Tibial nerve (tissue), 3 donors: ENCODE data around the gene GSTM2.
"Not testable (repeated sequence)": the region's sequence is repeated elsewhere in the genome, so short reads cannot be mapped to it uniquely, and the experiment has no call there.

ENCODE experiments used
- POLR2A ChIP-seq, 2 donors: fragments of 450-650 bp; IDR thresholded peaks; one replicate each; pipeline ENCODE4 v1.6.1; 2017; ENCODE audit warnings: antibody characterized with exemption in 2 of 2, mild to moderate bottlenecking in 2 of 2, moderate library complexity in 2 of 2
- TF ChIP-seq, protein P1 (sequence below), 5 experiments: fragments of 200-600 bp in 3 of 5; fragments of 450-650 bp in 2 of 5; sonication (generic) in 3 of 5; IDR thresholded peaks; one replicate each; pipeline ENCODE4 v1.5.1; 2016 to 2019; ENCODE audit warnings: antibody characterized with exemption in 5 of 5, mild to moderate bottlenecking in 3 of 5, moderate library complexity in 2 of 5

DNA sequence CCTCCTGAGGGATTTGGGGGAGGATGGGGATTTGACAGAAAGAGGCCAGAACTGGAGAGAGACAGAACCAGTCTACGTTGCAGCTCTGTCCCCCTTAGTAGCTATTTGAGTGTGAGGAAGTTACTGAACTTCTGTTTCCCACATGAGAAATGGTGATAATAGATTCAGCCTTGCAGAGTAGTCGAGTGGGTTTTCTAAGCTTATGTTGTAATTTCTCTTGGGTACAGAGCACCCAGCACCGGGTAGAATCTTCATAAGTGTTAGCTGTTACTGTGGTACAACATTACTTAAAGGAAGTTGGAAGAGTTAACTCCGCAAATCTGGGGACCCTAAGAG lies 7.2 kb upstream of the GSTM2 start:
- TF ChIP-seq, protein P1, sequence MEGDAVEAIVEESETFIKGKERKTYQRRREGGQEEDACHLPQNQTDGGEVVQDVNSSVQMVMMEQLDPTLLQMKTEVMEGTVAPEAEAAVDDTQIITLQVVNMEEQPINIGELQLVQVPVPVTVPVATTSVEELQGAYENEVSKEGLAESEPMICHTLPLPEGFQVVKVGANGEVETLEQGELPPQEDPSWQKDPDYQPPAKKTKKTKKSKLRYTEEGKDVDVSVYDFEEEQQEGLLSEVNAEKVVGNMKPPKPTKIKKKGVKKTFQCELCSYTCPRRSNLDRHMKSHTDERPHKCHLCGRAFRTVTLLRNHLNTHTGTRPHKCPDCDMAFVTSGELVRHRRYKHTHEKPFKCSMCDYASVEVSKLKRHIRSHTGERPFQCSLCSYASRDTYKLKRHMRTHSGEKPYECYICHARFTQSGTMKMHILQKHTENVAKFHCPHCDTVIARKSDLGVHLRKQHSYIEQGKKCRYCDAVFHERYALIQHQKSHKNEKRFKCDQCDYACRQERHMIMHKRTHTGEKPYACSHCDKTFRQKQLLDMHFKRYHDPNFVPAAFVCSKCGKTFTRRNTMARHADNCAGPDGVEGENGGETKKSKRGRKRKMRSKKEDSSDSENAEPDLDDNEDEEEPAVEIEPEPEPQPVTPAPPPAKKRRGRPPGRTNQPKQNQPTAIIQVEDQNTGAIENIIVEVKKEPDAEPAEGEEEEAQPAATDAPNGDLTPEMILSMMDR (IDR thresholded peaks at IDR 0.05), result not testable (repeated sequence)
- TF ChIP-seq POLR2A (IDR thresholded peaks at IDR 0.05), result not testable (repeated sequence)
